Subcutaneous adipose tissue (tissue), 4 donors: ENCODE results near the gene ATP8B3. TPM values are rescaled to one million over a fixed set of nuclear protein-coding genes. Genes with fewer than 3 reads are reported as not detected.

ENCODE experiments used
- total RNA-seq, 4 donors: library from RNA; depleted of rRNA; stranded (reverse); fragments of >200 nt; gene quantifications; one replicate each; pipeline ENCODE4 v1.1.0, GENCODE V29; 2016
- TF ChIP-seq, protein P1 (sequence below): fragments of 450-650 bp; IDR thresholded peaks from one replicate; pipeline ENCODE4 v1.5.1; 2016; ENCODE audit warnings: low read depth, mild to moderate bottlenecking, control low read depth, antibody characterized with exemption, moderate library complexity

ATP8B3 gene
- total RNA-seq, 4 donors from 2014 or later, result 1.5 to 3.3 (median 1.8) TPM

DNA sequence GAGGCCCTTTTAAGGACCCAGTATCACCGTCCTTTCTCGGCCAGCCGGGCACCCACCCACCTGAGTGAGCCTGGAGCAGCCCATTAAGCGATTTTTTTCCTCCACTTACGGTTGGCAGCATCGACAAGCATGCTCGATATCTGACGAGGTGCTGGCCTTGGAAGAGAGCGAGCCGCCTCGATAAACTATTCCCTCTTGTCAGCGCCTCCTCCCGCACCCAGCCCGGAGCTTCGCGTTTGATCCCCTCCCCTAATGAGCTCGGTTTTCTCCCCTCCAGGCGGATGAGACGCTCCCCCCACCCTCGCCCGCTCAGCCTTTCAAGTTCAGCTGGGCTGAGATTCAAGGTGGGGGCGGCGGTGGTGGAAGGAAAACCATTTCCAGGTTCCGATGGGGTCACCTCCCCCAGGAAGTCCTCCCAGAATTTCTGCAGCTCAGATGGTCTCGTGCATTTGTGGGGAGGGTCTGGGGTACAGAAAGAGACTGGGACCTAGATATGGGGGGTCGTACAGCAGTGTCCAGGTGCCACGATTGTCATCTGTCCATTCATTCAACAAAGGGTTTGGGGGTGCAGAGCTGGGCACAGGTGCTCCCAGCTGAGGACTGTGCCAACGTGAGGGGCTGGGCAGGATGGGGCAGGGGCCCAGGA is 77.6 kb downstream of the ATP8B3 start:
- TF ChIP-seq, protein P1, sequence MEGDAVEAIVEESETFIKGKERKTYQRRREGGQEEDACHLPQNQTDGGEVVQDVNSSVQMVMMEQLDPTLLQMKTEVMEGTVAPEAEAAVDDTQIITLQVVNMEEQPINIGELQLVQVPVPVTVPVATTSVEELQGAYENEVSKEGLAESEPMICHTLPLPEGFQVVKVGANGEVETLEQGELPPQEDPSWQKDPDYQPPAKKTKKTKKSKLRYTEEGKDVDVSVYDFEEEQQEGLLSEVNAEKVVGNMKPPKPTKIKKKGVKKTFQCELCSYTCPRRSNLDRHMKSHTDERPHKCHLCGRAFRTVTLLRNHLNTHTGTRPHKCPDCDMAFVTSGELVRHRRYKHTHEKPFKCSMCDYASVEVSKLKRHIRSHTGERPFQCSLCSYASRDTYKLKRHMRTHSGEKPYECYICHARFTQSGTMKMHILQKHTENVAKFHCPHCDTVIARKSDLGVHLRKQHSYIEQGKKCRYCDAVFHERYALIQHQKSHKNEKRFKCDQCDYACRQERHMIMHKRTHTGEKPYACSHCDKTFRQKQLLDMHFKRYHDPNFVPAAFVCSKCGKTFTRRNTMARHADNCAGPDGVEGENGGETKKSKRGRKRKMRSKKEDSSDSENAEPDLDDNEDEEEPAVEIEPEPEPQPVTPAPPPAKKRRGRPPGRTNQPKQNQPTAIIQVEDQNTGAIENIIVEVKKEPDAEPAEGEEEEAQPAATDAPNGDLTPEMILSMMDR, result no peak

Other genes starting within 250 kb of the ATP8B3 start
- gene MEX3D, start 244.0 kb downstream of the ATP8B3 start, total RNA-seq, result 1 to 10 TPM; 4.9 to 7.9 (median 6.5) TPM
- 10 to 100 TPM; 31.0 to 83.6 (median 35.5) TPM for gene MBD3, start 219.4 kb downstream of the ATP8B3 start, total RNA-seq
- gene UQCR11, start 206.8 kb downstream of the ATP8B3 start, total RNA-seq, result 10 to 100 TPM; 55.0 to 76.8 (median 73.8) TPM
- 10 to 100 TPM; 13.0 to 34.8 (median 22.9) TPM for gene TCF3, start 159.7 kb downstream of the ATP8B3 start, total RNA-seq
- gene ONECUT3, start 58.8 kb downstream of the ATP8B3 start, total RNA-seq, result not detected
- 10 to 100 TPM; 12.3 to 30.5 (median 20.1) TPM for gene REXO1, start 36.2 kb upstream of the ATP8B3 start, total RNA-seq
- gene KLF16, start 51.3 kb upstream of the ATP8B3 start, total RNA-seq, result 1 to 10 TPM in 3 of 4 donors, not detected in 1; 2.4 to 3.4 (median 2.9) TPM
- 10 to 100 TPM; 43.7 to 88.9 (median 56.8) TPM for gene ABHD17A, start 73.2 kb upstream of the ATP8B3 start, total RNA-seq
- gene ADAT3, start 93.1 kb upstream of the ATP8B3 start, total RNA-seq, result 1 to 10 TPM in 1 of 4 donors, under 1 TPM in 3; 0.68 to 1.1 (median 0.93) TPM
- 10 to 100 TPM; 20.9 to 45.8 (median 42.4) TPM for gene SCAMP4, start 93.1 kb upstream of the ATP8B3 start, total RNA-seq
- gene CSNK1G2, start 128.9 kb upstream of the ATP8B3 start, total RNA-seq, result 10 to 100 TPM; 17.3 to 50.9 (median 26.2) TPM
- 10 to 100 TPM; 39.6 to 76.5 (median 54.3) TPM for gene BTBD2, start 203.4 kb upstream of the ATP8B3 start, total RNA-seq
- gene MKNK2, start 239.0 kb upstream of the ATP8B3 start, total RNA-seq, result 100 to 1,000 TPM; 120 to 386 (median 204) TPM